Astrocyte of the cerebellum (primary cell): ENCODE results near the gene GRAMD4.

Experiments
- DNase-seq: peaks from one replicate; pipeline ENCODE4 v3.0.0-alpha.2; 2011; ENCODE audit warnings: low read depth
- H3K4me3 ChIP-seq: 2 replicates; pipeline ENCODE4 v1.5.1; 2011; ENCODE audit warnings: mild to moderate bottlenecking, low read depth, low read length, moderate library complexity
- in situ Hi-C: cut with HindIII; loops from 2 replicates; pipeline ENCODE4 v1.10.0; 2017; ENCODE audit warnings: low sequenced_read_pairs
- TF ChIP-seq, protein P1 (sequence below): IDR thresholded peaks from 2 replicates; pipeline ENCODE4 v1.5.1; 2012; ENCODE audit warnings: low read length, low read depth, moderate library complexity, mild to moderate bottlenecking; ENCODE audit errors: missing control alignments

The GRAMD4 gene

GRCh38 chr22:46682011-46682731, 62.0 kb downstream of the GRAMD4 start:
- TF ChIP-seq, protein P1, sequence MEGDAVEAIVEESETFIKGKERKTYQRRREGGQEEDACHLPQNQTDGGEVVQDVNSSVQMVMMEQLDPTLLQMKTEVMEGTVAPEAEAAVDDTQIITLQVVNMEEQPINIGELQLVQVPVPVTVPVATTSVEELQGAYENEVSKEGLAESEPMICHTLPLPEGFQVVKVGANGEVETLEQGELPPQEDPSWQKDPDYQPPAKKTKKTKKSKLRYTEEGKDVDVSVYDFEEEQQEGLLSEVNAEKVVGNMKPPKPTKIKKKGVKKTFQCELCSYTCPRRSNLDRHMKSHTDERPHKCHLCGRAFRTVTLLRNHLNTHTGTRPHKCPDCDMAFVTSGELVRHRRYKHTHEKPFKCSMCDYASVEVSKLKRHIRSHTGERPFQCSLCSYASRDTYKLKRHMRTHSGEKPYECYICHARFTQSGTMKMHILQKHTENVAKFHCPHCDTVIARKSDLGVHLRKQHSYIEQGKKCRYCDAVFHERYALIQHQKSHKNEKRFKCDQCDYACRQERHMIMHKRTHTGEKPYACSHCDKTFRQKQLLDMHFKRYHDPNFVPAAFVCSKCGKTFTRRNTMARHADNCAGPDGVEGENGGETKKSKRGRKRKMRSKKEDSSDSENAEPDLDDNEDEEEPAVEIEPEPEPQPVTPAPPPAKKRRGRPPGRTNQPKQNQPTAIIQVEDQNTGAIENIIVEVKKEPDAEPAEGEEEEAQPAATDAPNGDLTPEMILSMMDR: no peak
- H3K4me3 ChIP-seq: no peak overlapping the region
- in situ Hi-C loops: no loop called here
- DNase-seq: no peak

DNA sequence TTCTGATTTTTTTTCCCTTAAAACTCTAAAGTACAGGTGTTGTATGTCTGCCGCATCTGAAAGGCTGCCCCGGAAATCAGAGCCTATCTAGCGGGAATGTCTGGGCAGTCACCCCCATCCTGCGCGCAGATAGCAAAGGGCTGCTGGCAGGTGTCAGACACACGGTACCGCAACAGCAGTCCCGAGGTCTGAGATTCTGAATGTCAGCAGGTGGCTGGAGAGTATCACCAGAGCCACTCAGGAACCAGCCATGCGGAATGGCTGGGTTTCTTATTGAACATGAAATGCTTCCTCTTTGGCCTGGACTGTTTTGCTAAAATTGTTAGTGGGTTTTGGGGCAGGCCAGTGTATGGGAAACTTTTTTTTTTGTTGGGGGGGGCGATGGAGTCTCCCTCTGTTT, 64.5 kb downstream of the GRAMD4 start:
- in situ Hi-C loops: no loop called here
- no peak overlapping the region for H3K4me3 ChIP-seq
- DNase-seq: no peak
- TF ChIP-seq, protein P1: no peak

- TF ChIP-seq, protein P1: no peak
- DNase-seq: no peak
- in situ Hi-C loops: no loop called here
- H3K4me3 ChIP-seq: no peak overlapping the region
Observed at GRCh38 chr22:46686221-46687047, 66.2 kb downstream of the GRAMD4 start.

GRCh38 chr22:46687048-46687444, 66.9 kb downstream of the GRAMD4 start:
- TF ChIP-seq, protein P1: no peak
- no peak overlapping the region for H3K4me3 ChIP-seq
- no peak for DNase-seq
- in situ Hi-C loops: no loop called here

DNA sequence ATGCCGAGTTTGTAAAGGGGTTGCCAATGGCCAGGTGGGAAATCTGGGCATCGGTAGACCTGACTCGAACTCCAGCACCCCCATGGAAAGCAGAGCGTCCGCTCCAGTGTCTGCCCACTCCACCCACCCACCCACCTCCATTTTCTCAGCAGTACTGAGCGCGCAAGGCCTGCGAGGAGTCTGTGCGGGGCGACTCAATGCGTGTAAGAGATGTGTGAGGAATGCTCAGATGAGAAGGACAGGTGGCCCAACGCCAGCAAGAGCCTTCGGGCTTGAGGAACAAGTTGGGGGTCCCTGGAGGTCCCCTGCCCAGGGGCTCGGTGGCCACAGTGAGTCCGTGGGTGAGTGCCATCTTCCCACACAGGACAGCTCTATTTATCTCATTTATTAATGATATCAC, 67.3 kb downstream of the GRAMD4 start:
- TF ChIP-seq, protein P1: no peak
- no peak overlapping the region for H3K4me3 ChIP-seq
- DNase-seq: no peak
- in situ Hi-C loops: no loop called here

DNA sequence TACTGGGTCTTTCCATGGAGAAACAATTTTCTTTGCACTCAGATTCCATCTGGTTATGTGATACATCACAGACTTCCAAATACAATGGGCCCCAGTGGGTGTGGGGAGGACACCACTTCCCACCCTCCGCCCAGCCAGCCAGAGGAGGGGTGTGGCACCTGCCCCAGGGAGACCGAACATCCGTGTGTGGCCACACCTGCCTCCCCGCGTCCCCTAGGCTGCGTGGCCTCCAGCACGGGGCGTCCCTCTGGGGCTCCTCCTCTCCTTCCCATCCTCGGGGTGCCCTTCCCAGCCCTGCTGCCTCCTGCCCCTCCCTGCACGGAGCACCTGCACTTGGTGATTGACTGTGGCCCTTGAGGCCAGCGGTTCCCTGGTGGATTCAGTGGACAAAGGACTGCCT, 68.8 kb downstream of the GRAMD4 start:
- TF ChIP-seq, protein P1: no peak
- no peak overlapping the region for H3K4me3 ChIP-seq
- in situ Hi-C loops: no loop called here
- DNase-seq: no peak
